Stimulated activated CD8-positive, alpha-beta memory T cell treated with anti-CD3 and anti-CD28 coated beads, Interleukin-7, amount 100 ng/mL, for 24 hours (primary cell): Measurements from ENCODE around the gene IRAK2.
"Not testable (repeated sequence)": the region's sequence is repeated elsewhere in the genome, so short reads cannot be mapped to it uniquely, and the experiment has no call there.

Experiments
- DNase-seq: peaks from one replicate; pipeline ENCODE4 v3.0.0-alpha.2; 2020; ENCODE audit warnings: low read depth

Gene IRAK2

GRCh38 chr3:10164546-10165393 is at the start of gene IRAK2:
IRAK2 (plus strand) TSS chr3:10164919; CDS start chr3:10164955, 36 bp downstream.
- no peak for DNase-seq

GRCh38 chr3:10115326-10116137 is 49.2 kb upstream of the IRAK2 start, which contains the start of gene BRK1:
BRK1 (plus strand) TSS chr3:10115675; CDS start chr3:10115702, 27 bp downstream.
- peak; percentile 82 for DNase-seq

GRCh38 chr3:10116138-10116460 is 48.6 kb upstream of the IRAK2 start:
- DNase-seq = no peak

GRCh38 chr3:10116928-10117327 is 47.8 kb upstream of the IRAK2 start:
- no peak for DNase-seq

GRCh38 chr3:10119376-10119775 is 45.3 kb upstream of the IRAK2 start:
- DNase-seq = no peak

GRCh38 chr3:10121064-10121463 is 43.7 kb upstream of the IRAK2 start:
- no peak for DNase-seq

- DNase-seq = no peak
These were observed 42.0 kb upstream of the IRAK2 start for GRCh38 chr3:10122724-10123123.

GRCh38 chr3:10135872-10136271 is 28.8 kb upstream of the IRAK2 start:
- not testable (repeated sequence) for DNase-seq

- no peak for DNase-seq
These were observed 28.2 kb upstream of the IRAK2 start for GRCh38 chr3:10136426-10137005.

- DNase-seq = no peak
These were observed 27.5 kb upstream of the IRAK2 start for GRCh38 chr3:10137178-10137577.

- DNase-seq = no peak
These were observed 23.6 kb upstream of the IRAK2 start for GRCh38 chr3:10140996-10141546.

GRCh38 chr3:10142707-10143560 is 21.8 kb upstream of the IRAK2 start:
- DNase-seq = no peak

- DNase-seq = no peak
These were observed 19.0 kb upstream of the IRAK2 start for GRCh38 chr3:10145685-10146084.

- DNase-seq = no peak
These were observed 15.5 kb upstream of the IRAK2 start for GRCh38 chr3:10149226-10149625.

GRCh38 chr3:10150987-10151386 is 13.7 kb upstream of the IRAK2 start:
- DNase-seq = no peak

- no peak for DNase-seq
These were observed 10.2 kb upstream of the IRAK2 start for GRCh38 chr3:10154335-10155122.

GRCh38 chr3:10155123-10155472 is 9.6 kb upstream of the IRAK2 start:
- no peak for DNase-seq

- DNase-seq = no peak
These were observed 9.1 kb upstream of the IRAK2 start for GRCh38 chr3:10155658-10156057.

GRCh38 chr3:10157031-10157430 is 7.7 kb upstream of the IRAK2 start:
- DNase-seq = no peak

- not testable (repeated sequence) for DNase-seq
These were observed 6.2 kb upstream of the IRAK2 start for GRCh38 chr3:10158555-10158954.

- DNase-seq = no peak
These were observed 4.4 kb upstream of the IRAK2 start for GRCh38 chr3:10160346-10160745.
